Measurements from ENCODE around the gene ADRA2B.
"Not testable (repeated sequence)": the region's sequence is repeated elsewhere in the genome, so short reads cannot be mapped to it uniquely, and the experiment has no call there.

Gene ADRA2B

DNA sequence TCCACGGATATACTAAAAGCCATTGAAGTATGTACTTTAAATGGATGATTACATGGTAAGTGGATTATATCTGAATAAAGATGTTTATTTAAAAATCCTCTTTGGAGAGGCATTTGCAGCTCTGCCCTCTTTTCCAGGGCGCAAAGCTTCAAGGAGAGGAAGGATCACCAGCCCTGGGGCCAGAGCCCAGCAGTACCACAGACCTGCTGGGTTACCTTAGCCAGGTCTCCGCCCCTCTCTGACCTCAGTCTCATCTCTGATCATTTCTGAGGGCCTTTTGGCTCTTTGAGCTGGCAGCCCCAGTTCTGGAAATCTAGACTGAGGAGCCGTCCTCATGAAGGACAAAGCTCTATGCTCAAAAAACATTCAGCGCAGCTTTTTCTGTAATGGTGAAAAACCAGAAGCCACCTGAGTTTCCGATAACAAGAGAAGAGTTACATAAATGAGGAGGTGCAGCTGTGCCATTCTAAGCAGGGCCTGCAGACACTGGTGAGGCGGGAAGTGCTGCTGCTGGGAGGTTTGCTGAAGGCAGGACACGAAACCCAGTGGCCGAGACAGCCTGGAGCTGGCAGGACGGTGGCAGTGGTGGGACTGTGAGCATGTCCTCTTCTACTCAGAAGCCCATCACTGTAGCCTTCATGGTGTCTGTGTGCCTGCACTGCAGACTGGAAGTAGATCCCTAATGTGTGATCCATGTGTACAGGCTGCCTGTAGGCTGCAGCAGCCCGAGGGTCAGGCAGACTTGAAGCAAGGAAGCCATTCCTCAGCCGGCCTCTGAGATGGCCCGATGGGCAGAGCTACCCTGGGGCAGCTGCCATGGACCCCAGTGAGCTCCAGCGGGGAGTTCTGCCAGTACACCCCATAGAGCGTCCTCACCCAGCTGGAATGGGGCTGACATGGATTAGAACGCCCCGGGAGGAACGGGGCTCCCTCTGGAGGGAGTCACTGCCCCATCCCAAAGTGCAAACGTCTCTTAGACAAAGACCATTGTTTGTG, 27.7 kb downstream of the ADRA2B start:
- no peak overlapping the region for H3K4me2 ChIP-seq (ENCODE audit: low read length)
- no peaks in the 10 kb centered on the region for H3K79me2 ChIP-seq (ENCODE audit: insufficient read depth, low read length)
- no peaks in the 10 kb centered on the region for H3F3A ChIP-seq (ENCODE audit: insufficient read depth, low read length)
- no peak overlapping the region for H2AFZ ChIP-seq (ENCODE audit: low read length)
- peaks cover 15% of the 10 kb centered on the region; the same call in 1 of the 2 replicates for H3K27me3 ChIP-seq (ENCODE audit: insufficient read depth, low read length)
- no peaks in the 10 kb centered on the region for H3K9me2 ChIP-seq (ENCODE audit: low read depth, low read length)
- no peaks in the 10 kb centered on the region for H3K4me1 ChIP-seq (ENCODE audit: insufficient read depth, low read length, severe bottlenecking)
- no peaks in the 10 kb centered on the region for H3K9me3 ChIP-seq (ENCODE audit: low read length)
- no peak overlapping the region for H3K27ac ChIP-seq (ENCODE audit: low read depth, low read length, poor library complexity, severe bottlenecking)
- no peak overlapping the region for H3K4me3 ChIP-seq (ENCODE audit: low read depth, low read length, poor library complexity, severe bottlenecking)
- no peak for TF ChIP-seq EZH2 (IDR thresholded peaks at IDR 0.05; ENCODE audit: borderline replicate concordance, low read length)
- TF ChIP-seq, protein P1, sequence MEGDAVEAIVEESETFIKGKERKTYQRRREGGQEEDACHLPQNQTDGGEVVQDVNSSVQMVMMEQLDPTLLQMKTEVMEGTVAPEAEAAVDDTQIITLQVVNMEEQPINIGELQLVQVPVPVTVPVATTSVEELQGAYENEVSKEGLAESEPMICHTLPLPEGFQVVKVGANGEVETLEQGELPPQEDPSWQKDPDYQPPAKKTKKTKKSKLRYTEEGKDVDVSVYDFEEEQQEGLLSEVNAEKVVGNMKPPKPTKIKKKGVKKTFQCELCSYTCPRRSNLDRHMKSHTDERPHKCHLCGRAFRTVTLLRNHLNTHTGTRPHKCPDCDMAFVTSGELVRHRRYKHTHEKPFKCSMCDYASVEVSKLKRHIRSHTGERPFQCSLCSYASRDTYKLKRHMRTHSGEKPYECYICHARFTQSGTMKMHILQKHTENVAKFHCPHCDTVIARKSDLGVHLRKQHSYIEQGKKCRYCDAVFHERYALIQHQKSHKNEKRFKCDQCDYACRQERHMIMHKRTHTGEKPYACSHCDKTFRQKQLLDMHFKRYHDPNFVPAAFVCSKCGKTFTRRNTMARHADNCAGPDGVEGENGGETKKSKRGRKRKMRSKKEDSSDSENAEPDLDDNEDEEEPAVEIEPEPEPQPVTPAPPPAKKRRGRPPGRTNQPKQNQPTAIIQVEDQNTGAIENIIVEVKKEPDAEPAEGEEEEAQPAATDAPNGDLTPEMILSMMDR (IDR thresholded peaks at IDR 0.05; ENCODE audit: low read length) = no peak
- no peaks in the 10 kb centered on the region for H3K36me3 ChIP-seq (ENCODE audit: insufficient read depth, low read length)
- H3K9ac ChIP-seq (ENCODE audit: low read length) = no peak overlapping the region
- H4K20me1 ChIP-seq (ENCODE audit: insufficient read depth, low read length) = no peaks in the 10 kb centered on the region

DNA sequence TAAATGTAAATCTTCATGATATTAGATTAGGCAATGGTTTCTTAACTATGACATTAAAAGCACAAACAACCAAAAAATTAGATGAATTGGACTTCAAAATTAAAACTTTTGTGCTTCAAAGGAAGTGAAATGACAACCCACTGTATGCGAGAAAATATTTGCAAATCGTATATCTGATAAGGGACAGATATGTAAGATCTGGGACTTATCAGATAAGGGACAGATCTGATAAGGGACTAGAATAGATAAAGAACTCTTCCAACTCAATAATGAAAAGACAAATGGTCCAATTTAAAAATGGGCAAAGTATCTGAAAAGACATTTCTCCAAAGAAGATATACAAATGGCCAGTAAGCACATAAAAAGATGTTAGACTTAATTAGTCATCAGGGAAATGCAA, 29.2 kb downstream of the ADRA2B start:
- Histone ChIP-seq H3K4me1 (ENCODE audit: insufficient read depth, low read length, severe bottlenecking) (no peaks in the 10 kb centered on the region), H2AFZ (ENCODE audit: low read length) (no peak overlapping the region), H3K36me3 (ENCODE audit: insufficient read depth, low read length) (no peaks in the 10 kb centered on the region), H4K20me1 (ENCODE audit: insufficient read depth, low read length) (no peaks in the 10 kb centered on the region), H3K4me2 (ENCODE audit: low read length) (no peak overlapping the region), H3K27me3 (ENCODE audit: insufficient read depth, low read length) (peaks cover 3% of the 10 kb centered on the region; the same call in 1 of the 2 replicates), H3F3A (ENCODE audit: insufficient read depth, low read length) (no peaks in the 10 kb centered on the region), H3K4me3 (ENCODE audit: low read depth, low read length, poor library complexity, severe bottlenecking) (no peak overlapping the region), H3K79me2 (ENCODE audit: insufficient read depth, low read length) (no peaks in the 10 kb centered on the region), H3K9ac (ENCODE audit: low read length) (no peak overlapping the region), H3K27ac (ENCODE audit: low read depth, low read length, poor library complexity, severe bottlenecking) (no peak overlapping the region), H3K9me3 (ENCODE audit: low read length) (no peaks in the 10 kb centered on the region), H3K9me2 (ENCODE audit: low read depth, low read length) (no peaks in the 10 kb centered on the region)
- no peak for TF ChIP-seq EZH2 (IDR thresholded peaks at IDR 0.05; ENCODE audit: borderline replicate concordance, low read length)
- TF ChIP-seq, protein P1 (IDR thresholded peaks at IDR 0.05; ENCODE audit: low read length) = no peak

DNA sequence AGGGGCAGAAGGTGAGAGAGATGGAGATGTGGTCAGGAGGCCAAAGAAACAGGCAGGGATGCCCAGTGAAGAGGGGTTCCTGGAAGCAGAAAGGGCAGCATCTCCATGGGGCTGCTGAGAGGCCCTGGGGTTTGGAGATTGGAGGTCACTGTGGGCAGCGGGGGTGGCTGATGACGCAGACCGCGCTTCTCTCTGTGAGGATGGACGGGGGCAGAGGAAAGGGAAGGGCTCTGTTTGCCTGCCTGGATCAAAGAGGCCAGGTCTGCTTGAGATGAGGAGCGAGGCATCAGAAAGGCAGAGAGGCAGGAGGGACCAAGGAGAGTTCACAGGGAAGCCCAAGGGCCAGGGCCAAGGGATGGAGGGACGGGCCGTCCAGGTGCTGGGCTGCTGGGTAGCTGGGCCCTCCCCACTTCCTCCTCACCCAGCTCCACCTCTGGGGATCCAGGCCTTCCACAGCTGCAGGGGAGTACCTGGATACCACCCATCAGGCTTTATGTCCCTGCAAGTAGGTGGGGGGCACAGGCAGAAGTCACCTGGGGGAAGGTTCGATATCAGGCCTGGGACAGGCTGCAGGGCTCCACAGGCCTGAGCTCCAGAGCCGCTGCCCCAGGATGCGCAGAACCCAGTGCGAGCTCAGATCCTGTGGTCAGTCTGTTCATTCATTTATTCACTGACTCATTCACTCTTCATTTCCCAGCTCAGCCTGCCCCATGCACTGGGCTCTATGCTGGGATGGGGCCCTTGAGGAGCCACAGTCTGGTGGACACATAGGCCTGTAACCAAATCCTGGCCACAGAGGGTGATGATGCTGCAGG, 30.6 kb downstream of the ADRA2B start:
- Histone ChIP-seq H3K27me3 (ENCODE audit: insufficient read depth, low read length) (0 out of 2 replicates have a peak, but pooled peaks cover 8% of the 10 kb centered on the region), H3K79me2 (ENCODE audit: insufficient read depth, low read length) (no peaks in the 10 kb centered on the region), H3K4me1 (ENCODE audit: insufficient read depth, low read length, severe bottlenecking) (no peaks in the 10 kb centered on the region), H3F3A (ENCODE audit: insufficient read depth, low read length) (no peaks in the 10 kb centered on the region), H2AFZ (ENCODE audit: low read length) (no peak overlapping the region), H3K9me2 (ENCODE audit: low read depth, low read length) (no peaks in the 10 kb centered on the region), H3K36me3 (ENCODE audit: insufficient read depth, low read length) (no peaks in the 10 kb centered on the region), H3K9me3 (ENCODE audit: low read length) (no peaks in the 10 kb centered on the region), H4K20me1 (ENCODE audit: insufficient read depth, low read length) (no peaks in the 10 kb centered on the region), H3K4me2 (ENCODE audit: low read length) (no peak overlapping the region), H3K9ac (ENCODE audit: low read length) (no peak overlapping the region), H3K4me3 (ENCODE audit: low read depth, low read length, poor library complexity, severe bottlenecking) (no peak overlapping the region), H3K27ac (ENCODE audit: low read depth, low read length, poor library complexity, severe bottlenecking) (no peak overlapping the region)
- TF ChIP-seq EZH2 (IDR thresholded peaks at IDR 0.05; ENCODE audit: borderline replicate concordance, low read length) = no peak
- TF ChIP-seq, protein P1 (IDR thresholded peaks at IDR 0.05; ENCODE audit: low read length) = no peak

DNA sequence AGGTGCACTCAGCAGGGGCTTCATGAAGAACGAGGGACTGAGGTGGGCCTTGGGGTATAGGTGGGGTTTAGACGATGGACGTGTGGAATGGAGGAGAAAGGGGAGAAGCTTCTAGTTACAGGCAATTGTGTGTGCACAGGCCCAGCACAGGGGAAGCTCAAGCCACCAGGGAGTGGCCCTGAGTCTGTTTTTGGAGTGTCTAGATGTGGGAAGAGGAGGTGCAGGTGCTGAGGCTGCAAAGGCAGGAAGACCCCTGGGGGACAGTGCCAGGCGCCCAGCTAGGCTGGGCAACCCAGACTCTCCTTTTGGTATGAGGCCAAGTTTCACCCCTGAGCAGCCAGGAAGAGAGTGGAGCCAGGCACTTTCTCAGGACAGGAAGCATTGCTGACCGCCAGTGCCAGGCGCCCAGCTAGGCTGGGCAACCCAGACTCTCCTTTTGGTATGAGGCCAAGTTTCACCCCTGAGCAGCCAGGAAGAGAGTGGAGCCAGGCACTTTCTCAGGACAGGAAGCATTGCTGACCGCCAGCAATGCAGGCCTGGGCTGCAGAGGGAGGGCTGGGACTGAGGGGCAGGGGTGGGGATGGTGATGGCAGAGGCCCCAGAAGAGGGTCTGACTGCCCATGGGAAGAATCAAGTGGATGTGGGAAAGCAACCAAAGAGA, 31.4 kb downstream of the ADRA2B start:
- H3F3A ChIP-seq (ENCODE audit: insufficient read depth, low read length); H3K4me3 ChIP-seq (ENCODE audit: low read depth, low read length, poor library complexity, severe bottlenecking); H3K4me2 ChIP-seq (ENCODE audit: low read length); H3K79me2 ChIP-seq (ENCODE audit: insufficient read depth, low read length); H3K36me3 ChIP-seq (ENCODE audit: insufficient read depth, low read length); H2AFZ ChIP-seq (ENCODE audit: low read length); H4K20me1 ChIP-seq (ENCODE audit: insufficient read depth, low read length); H3K9ac ChIP-seq (ENCODE audit: low read length); H3K9me2 ChIP-seq (ENCODE audit: low read depth, low read length); H3K27ac ChIP-seq (ENCODE audit: low read depth, low read length, poor library complexity, severe bottlenecking); H3K4me1 ChIP-seq (ENCODE audit: insufficient read depth, low read length, severe bottlenecking); H3K27me3 ChIP-seq (ENCODE audit: insufficient read depth, low read length); H3K9me3 ChIP-seq (ENCODE audit: low read length): not testable (repeated sequence)

Measured in OCI-LY1 (cell line).